ENCODE data around the gene CXorf65. TPM values are rescaled to one million over a fixed set of nuclear protein-coding genes. Genes with fewer than 3 reads are reported as not detected.

The CXorf65 gene
- total RNA-seq, 1 experiment from 2014 or later = not detected

DNA sequence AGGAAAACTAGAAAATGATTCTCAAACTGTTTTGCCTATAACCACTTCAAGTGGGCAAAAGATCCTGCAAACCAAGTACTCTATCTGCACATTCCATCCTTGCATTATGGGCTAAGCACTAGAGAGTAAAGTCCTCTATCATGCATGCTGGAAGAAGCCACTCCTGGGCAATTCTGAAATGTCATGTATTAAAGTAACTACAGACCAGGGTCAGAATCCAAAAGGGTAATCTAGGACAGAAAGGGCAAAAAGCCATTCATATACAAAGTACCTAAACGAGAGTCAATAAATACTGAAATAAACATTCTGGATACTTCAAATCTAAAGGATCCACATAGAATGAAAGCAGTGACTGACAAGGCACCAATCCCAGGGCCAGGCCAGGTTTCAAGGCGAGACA, 39.5 kb downstream of the CXorf65 start:
- ChIA-PET POLR2A (no interaction called here), CTCF (no interaction called here)
- no peaks in the 10 kb centered on the region for H3K9me3 ChIP-seq
- H3K4me1 ChIP-seq = 0 out of 2 replicates have a peak, but pooled peaks cover 5% of the 10 kb centered on the region
- TF ChIP-seq CTCF (IDR thresholded peaks at IDR 0.05; ENCODE audit: insufficient read depth in 1 of 2, low read depth in 1 of 2, low read length in 1 of 2, severe bottlenecking in 1 of 2, unreplicated experiment in 1 of 2) = no peak
- H3K4me3 ChIP-seq (ENCODE audit: low read depth, low read length) = peak overlapping the region; percentile 61
- H3K4me1 Mint-ChIP-seq (ENCODE audit: low read depth, unreplicated experiment) = peaks cover 17% of the 10 kb centered on the region
- H3K4me3 Mint-ChIP-seq (ENCODE audit: unreplicated experiment) = peak overlapping the region; percentile 100
- peak overlapping the region; percentile 94 for H3K27ac Mint-ChIP-seq (ENCODE audit: unreplicated experiment)
- intact Hi-C loops (cut with micrococcal nuclease; ENCODE audit: unreplicated experiment) = loop anchor here (5.0 kb wide), 1 partner anchor 110 kb away; no protein-coding TSS in a partner anchor
- no peaks in the 10 kb centered on the region for H3K36me3 ChIP-seq (ENCODE audit: control insufficient read depth, insufficient read depth, low read length)
- H3K27me3 Mint-ChIP-seq (ENCODE audit: insufficient read depth, unreplicated experiment) = no peaks in the 10 kb centered on the region
- BruUV-seq (replicated peaks) = no TSS peak
- peaks cover 32% of the 10 kb centered on the region for H3K36me3 Mint-ChIP-seq (ENCODE audit: insufficient read depth, unreplicated experiment)
- no peaks in the 10 kb centered on the region for H3K27me3 ChIP-seq (replicated peaks; ENCODE audit: control insufficient read depth, insufficient read depth, low read length)
- no peaks in the 10 kb centered on the region for H3K9me3 Mint-ChIP-seq (ENCODE audit: unreplicated experiment)
- no peak for DNase-seq

GRCh38 chrX:71060127-71060526, 46.4 kb downstream of the CXorf65 start:
- Histone ChIP-seq H3K4me3 (ENCODE audit: low read depth, low read length) (no peak overlapping the region), H3K36me3 (ENCODE audit: control insufficient read depth, insufficient read depth, low read length) (no peaks in the 10 kb centered on the region), H3K4me1 (peaks cover 9% of the 10 kb centered on the region), H3K27me3 (replicated peaks; ENCODE audit: control insufficient read depth, insufficient read depth, low read length) (no peaks in the 10 kb centered on the region), H3K9me3 (no peaks in the 10 kb centered on the region)
- no peaks in the 10 kb centered on the region for H3K27me3 Mint-ChIP-seq (ENCODE audit: insufficient read depth, unreplicated experiment)
- CTCF ChIA-PET = no interaction called here
- no peak overlapping the region for H3K27ac Mint-ChIP-seq (ENCODE audit: unreplicated experiment)
- DNase-seq = no peak
- peaks cover 46% of the 10 kb centered on the region for H3K36me3 Mint-ChIP-seq (ENCODE audit: insufficient read depth, unreplicated experiment)
- no TSS peak for BruUV-seq (replicated peaks)
- POLR2A ChIA-PET = no interaction called here
- H3K9me3 Mint-ChIP-seq (ENCODE audit: unreplicated experiment) = no peaks in the 10 kb centered on the region
- intact Hi-C loops (cut with micrococcal nuclease; ENCODE audit: unreplicated experiment) = no loop called here
- H3K4me3 Mint-ChIP-seq (ENCODE audit: unreplicated experiment) = no peak overlapping the region
- H3K4me1 Mint-ChIP-seq (ENCODE audit: low read depth, unreplicated experiment) = peaks cover 14% of the 10 kb centered on the region
- TF ChIP-seq CTCF (IDR thresholded peaks at IDR 0.05; ENCODE audit: insufficient read depth in 1 of 2, low read depth in 1 of 2, low read length in 1 of 2, severe bottlenecking in 1 of 2, unreplicated experiment in 1 of 2) = no peak

DNA sequence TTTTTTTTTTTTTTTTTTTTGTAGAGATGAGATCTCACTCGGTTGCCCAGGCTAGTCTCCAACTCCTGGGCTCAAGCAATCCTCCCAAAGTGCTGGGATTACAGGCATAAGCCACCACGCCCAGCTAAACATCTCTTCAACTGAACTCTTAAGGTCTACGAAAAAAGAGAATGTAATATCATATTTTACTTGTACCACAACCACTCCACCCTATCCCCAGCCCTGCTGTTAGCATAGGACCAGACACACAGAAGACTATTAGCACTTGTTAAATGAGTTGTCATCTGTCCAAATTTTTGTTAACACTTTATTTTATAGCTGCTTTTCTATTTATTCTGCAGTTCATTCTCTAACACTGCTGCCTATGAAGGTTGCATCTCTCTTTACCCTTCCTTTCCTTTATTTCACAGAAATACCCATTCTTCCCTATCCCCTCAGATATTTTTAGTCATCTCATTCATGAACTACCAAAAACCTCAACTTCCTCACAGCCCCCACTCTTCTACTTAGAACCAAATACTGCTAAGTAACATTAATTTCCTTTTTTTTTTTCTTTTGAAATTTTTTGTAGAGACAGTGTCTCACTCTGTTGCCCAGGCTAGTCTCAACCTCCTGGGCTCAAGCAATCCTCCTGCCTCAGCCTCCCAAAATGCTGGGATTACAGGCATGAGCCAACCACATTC, 48.6 kb downstream of the CXorf65 start:
- H3K9me3 Mint-ChIP-seq (ENCODE audit: unreplicated experiment) = no peaks in the 10 kb centered on the region
- H3K27me3 Mint-ChIP-seq (ENCODE audit: insufficient read depth, unreplicated experiment) = no peaks in the 10 kb centered on the region
- DNase-seq = no peak
- Histone ChIP-seq H3K27me3 (replicated peaks; ENCODE audit: control insufficient read depth, insufficient read depth, low read length) (no peaks in the 10 kb centered on the region), H3K4me1 (peaks cover 9% of the 10 kb centered on the region), H3K4me3 (ENCODE audit: low read depth, low read length) (no peak overlapping the region), H3K9me3 (no peaks in the 10 kb centered on the region), H3K36me3 (ENCODE audit: control insufficient read depth, insufficient read depth, low read length) (no peaks in the 10 kb centered on the region)
- intact Hi-C loops (cut with micrococcal nuclease; ENCODE audit: unreplicated experiment) = no loop called here
- POLR2A ChIA-PET = interaction anchor here (0.6 kb wide), 1 partner anchor 8 kb away, joined by 3 read pairs; no protein-coding TSS in a partner anchor
- H3K4me1 Mint-ChIP-seq (ENCODE audit: low read depth, unreplicated experiment) = peaks cover 9% of the 10 kb centered on the region
- peaks cover 34% of the 10 kb centered on the region for H3K36me3 Mint-ChIP-seq (ENCODE audit: insufficient read depth, unreplicated experiment)
- H3K27ac Mint-ChIP-seq (ENCODE audit: unreplicated experiment) = no peak overlapping the region
- H3K4me3 Mint-ChIP-seq (ENCODE audit: unreplicated experiment) = no peak overlapping the region
- CTCF ChIA-PET = no interaction called here
- TF ChIP-seq CTCF (IDR thresholded peaks at IDR 0.05; ENCODE audit: insufficient read depth in 1 of 2, low read depth in 1 of 2, low read length in 1 of 2, severe bottlenecking in 1 of 2, unreplicated experiment in 1 of 2) = no peak
- BruUV-seq (replicated peaks) = no TSS peak
